ENCODE data around the gene NEIL3. TPM values are rescaled to one million over a fixed set of nuclear protein-coding genes. Genes with fewer than 3 reads are reported as not detected.

Gene NEIL3
- total RNA-seq, 1 experiment from 2014 or later, result 18.1 TPM

- H3K9ac ChIP-seq (ENCODE audit: low read length), result no peak overlapping the region
- ChIA-PET CTCF (no interaction called here), RAD21 (ENCODE audit: low non-redundant PET in 1 of 2, low total read pairs in 2 of 2, uncharacterized antibody in 2 of 2, unreplicated experiment in 2 of 2) (no interaction called here), POLR2A (interaction anchor here (1.3 kb wide), 1 partner anchor 11 kb away, joined by 3 read pairs; no protein-coding TSS in a partner anchor)
- ATAC-seq (no peak), DNase-seq (ENCODE audit: low read depth, low spot score) (no peak)
- no peak overlapping the region for H3K4me3 ChIP-seq (replicated peaks in 1 of 2; ENCODE audit: low read depth in 1 of 2, low read length in 2 of 2)
- no peak overlapping the region for H3K27ac ChIP-seq (ENCODE audit: low read depth, low read length)
- H3K79me2 ChIP-seq (ENCODE audit: insufficient read depth, low read length), result no peaks in the 10 kb centered on the region
- H3K9me3 ChIP-seq (ENCODE audit: control insufficient read depth in 1 of 2, insufficient read depth in 1 of 2, low read depth in 1 of 2, low read length in 2 of 2), result no peaks in the 10 kb centered on the region
- no peaks in the 10 kb centered on the region for H3K9me2 ChIP-seq (ENCODE audit: insufficient read depth)
- no peak for TF ChIP-seq CBX3 (IDR thresholded peaks at IDR 0.05; ENCODE audit: low read depth)
- TF ChIP-seq JUND (IDR thresholded peaks at IDR 0.05), result no peak
- no peak for TF ChIP-seq EZH2phosphoT487 (IDR thresholded peaks at IDR 0.05; ENCODE audit: borderline replicate concordance)
- TF ChIP-seq ATF3 (IDR thresholded peaks at IDR 0.05), result no peak
- TF ChIP-seq ZFX (IDR thresholded peaks at IDR 0.05), result no peak
- no peak for TF ChIP-seq SP1 (IDR thresholded peaks at IDR 0.05; ENCODE audit: low read depth)
- no peak for TF ChIP-seq SRF (IDR thresholded peaks at IDR 0.05; ENCODE audit: low read depth)
- no peak for TF ChIP-seq CTCF (IDR thresholded peaks at IDR 0.05 in 2 of 3, conservative IDR thresholded peaks at IDR 0.05 in 1 of 3; ENCODE audit: borderline replicate concordance in 1 of 3, insufficient read depth in 1 of 3, low read depth in 2 of 3, low read length in 2 of 3)
- no peak for TF ChIP-seq CEBPB (IDR thresholded peaks at IDR 0.05; ENCODE audit: low read depth)
- TF ChIP-seq ZBTB33 (IDR thresholded peaks at IDR 0.05; ENCODE audit: extremely low read depth, insufficient replicate concordance, low read length), result no peak
- no peak for TF ChIP-seq RAD21 (IDR thresholded peaks at IDR 0.05; ENCODE audit: low read depth)
- no peak for TF ChIP-seq ELF1 (IDR thresholded peaks at IDR 0.05; ENCODE audit: borderline replicate concordance, low read depth)
- TF ChIP-seq POLR2AphosphoS5 (IDR thresholded peaks at IDR 0.05; ENCODE audit: low read depth, low read length), result no peak
- TF ChIP-seq EGR1 (IDR thresholded peaks at IDR 0.05; ENCODE audit: low read depth), result no peak
- H3K36me3 ChIP-seq (ENCODE audit: control insufficient read depth in 1 of 2, insufficient read depth in 2 of 2, low read length in 2 of 2), result no peaks in the 10 kb centered on the region
- BruUV-seq (replicated peaks), result no TSS peak
- no peaks in the 10 kb centered on the region for H3K4me1 ChIP-seq (ENCODE audit: control insufficient read depth in 1 of 2, insufficient read depth in 2 of 2, low read length in 2 of 2)
- H2AFZ ChIP-seq (ENCODE audit: low read depth, low read length, poor library complexity, severe bottlenecking), result no peak overlapping the region
- no peaks in the 10 kb centered on the region for H4K20me1 ChIP-seq (ENCODE audit: insufficient read depth)
- no peak overlapping the region for H3K4me2 ChIP-seq (ENCODE audit: low read length)
- intact Hi-C loops (cut with micrococcal nuclease), result no loop called here
- no peaks in the 10 kb centered on the region for H3K27me3 ChIP-seq (ENCODE audit: insufficient read depth, low read length)
These were observed 65.3 kb downstream of the NEIL3 start for GRCh38 chr4:177374966-177375365.

Measured in HCT116 (cell line).